NB4 (cell line): ENCODE measurements around the gene SLC18A3.

ENCODE experiments used
- CTCF ChIP-seq: IDR thresholded peaks from one replicate; pipeline ENCODE4 v1.5.1; 2012; ENCODE audit warnings: low read depth, low read length
- MAX ChIP-seq: IDR thresholded peaks from 2 replicates; pipeline ENCODE4 v1.6.1; 2011; ENCODE audit warnings: low read depth, low read length
- MYC ChIP-seq: IDR thresholded peaks from 2 replicates; pipeline ENCODE4 v1.6.1; 2011; ENCODE audit warnings: low read depth, low read length
- POLR2A ChIP-seq: IDR thresholded peaks from 2 replicates; pipeline ENCODE4 v1.6.1; 2011; ENCODE audit warnings: mild to moderate bottlenecking; ENCODE audit not compliant: insufficient read length; ENCODE audit errors: extremely low read depth

GRCh38 chr10:49645417-49645816, 35.3 kb downstream of the SLC18A3 start:
- TF ChIP-seq CTCF: no peak
- no peak for TF ChIP-seq POLR2A
- no peak for TF ChIP-seq MAX
- no peak for TF ChIP-seq MYC
